AML-193 (cell line): ENCODE data around the gene PCSK7.
"Not testable (repeated sequence)": the region's sequence is repeated elsewhere in the genome, so short reads cannot be mapped to it uniquely, and the experiment has no call there.

ENCODE experiments used
- DNase-seq, 2 experiments: peaks; one replicate each; lab custom pipeline; 2025; lab: John Stamatoyannopoulos, UW

Gene PCSK7

GRCh38 chr11:117198613-117199012 lies 33.3 kb downstream of the PCSK7 start:
- no peak for DNase-seq

GRCh38 chr11:117197516-117198456 lies 34.1 kb downstream of the PCSK7 start:
- DNase-seq = no peak

GRCh38 chr11:117197006-117197405 lies 34.9 kb downstream of the PCSK7 start:
- DNase-seq = no peak

GRCh38 chr11:117195761-117196160 lies 36.1 kb downstream of the PCSK7 start:
- no peak for DNase-seq

- DNase-seq = no peak
Observed at GRCh38 chr11:117195258-117195657, 36.6 kb downstream of the PCSK7 start.

- no peak for DNase-seq
Observed at GRCh38 chr11:117194267-117194666, 37.6 kb downstream of the PCSK7 start.

GRCh38 chr11:117193130-117194020 lies 38.5 kb downstream of the PCSK7 start:
- DNase-seq = no peak

- no peak for DNase-seq
Observed at GRCh38 chr11:117192401-117192875, 39.4 kb downstream of the PCSK7 start.

GRCh38 chr11:117191680-117192400 lies 40.0 kb downstream of the PCSK7 start:
- no peak for DNase-seq

- no peak for DNase-seq
Observed at GRCh38 chr11:117189941-117190544, 41.8 kb downstream of the PCSK7 start.

- no peak for DNase-seq
Observed at GRCh38 chr11:117189191-117189940, 42.5 kb downstream of the PCSK7 start.

- DNase-seq = no peak
Observed at GRCh38 chr11:117188620-117189081, 43.2 kb downstream of the PCSK7 start.

GRCh38 chr11:117187799-117188481 lies 43.9 kb downstream of the PCSK7 start:
- no peak for DNase-seq

GRCh38 chr11:117187428-117187798 lies 44.5 kb downstream of the PCSK7 start:
- DNase-seq = no peak

- DNase-seq = no peak
Observed at GRCh38 chr11:117187007-117187406, 44.9 kb downstream of the PCSK7 start.

- no peak for DNase-seq
Observed at GRCh38 chr11:117186431-117186761, 45.5 kb downstream of the PCSK7 start.

- peak in 1 of 2 experiments; percentile 4 for DNase-seq
Observed at GRCh38 chr11:117185736-117186430, 46.0 kb downstream of the PCSK7 start.

- no peak for DNase-seq
Observed at GRCh38 chr11:117183724-117184349, 48.0 kb downstream of the PCSK7 start.

GRCh38 chr11:117183178-117183577 lies 48.7 kb downstream of the PCSK7 start:
- DNase-seq = not testable (repeated sequence)
